Measurements from ENCODE around the gene ARPC4.

ARPC4 gene

GRCh38 chr3:9786825-9787669, 5.8 kb upstream of the ARPC4 start:
- H3K4me3 ChIP-seq (ENCODE audit: low read depth, low read length): no peak overlapping the region

GRCh38 chr3:9787714-9788113, 5.2 kb upstream of the ARPC4 start:
- DNase-seq (ENCODE audit: low read depth): no peak
- no peak overlapping the region for H3K4me3 ChIP-seq (ENCODE audit: low read depth, low read length)

More at GRCh38 chr3:9786825-9787669, 5.8 kb upstream of the ARPC4 start:
- DNase-seq (ENCODE audit: low read depth): no peak

- no peak overlapping the region for H3K4me3 ChIP-seq (ENCODE audit: low read depth, low read length)
- no peak for DNase-seq (ENCODE audit: low read depth)
Observed at GRCh38 chr3:9791127-9791526, 1.8 kb upstream of the ARPC4 start.

- peak overlapping the region; percentile 94 for H3K4me3 ChIP-seq (ENCODE audit: low read depth, low read length)
- no peak for DNase-seq (ENCODE audit: low read depth)
Observed at GRCh38 chr3:9791790-9792404, 985 bp upstream of the ARPC4 start.

- DNase-seq (ENCODE audit: low read depth): no peak
Observed at GRCh38 chr3:9793161-9793781, 389 bp downstream of the ARPC4 start.

GRCh38 chr3:9794400-9794799, 1.5 kb downstream of the ARPC4 start:
- no peak overlapping the region for H3K4me3 ChIP-seq (ENCODE audit: low read depth, low read length)
- DNase-seq (ENCODE audit: low read depth): no peak

More at GRCh38 chr3:9793161-9793781, 389 bp downstream of the ARPC4 start:
- peak overlapping the region; percentile 94 for H3K4me3 ChIP-seq (ENCODE audit: low read depth, low read length)

GRCh38 chr3:9795207-9795606, 2.3 kb downstream of the ARPC4 start:
- no peak for DNase-seq (ENCODE audit: low read depth)
- H3K4me3 ChIP-seq (ENCODE audit: low read depth, low read length): no peak overlapping the region

GRCh38 chr3:9797196-9797945, 4.5 kb downstream of the ARPC4 start:
- H3K4me3 ChIP-seq (ENCODE audit: low read depth, low read length): no peak overlapping the region
- DNase-seq (ENCODE audit: low read depth): no peak

- DNase-seq (ENCODE audit: low read depth): no peak
- no peak overlapping the region for H3K4me3 ChIP-seq (ENCODE audit: low read depth, low read length)
Observed at GRCh38 chr3:9800529-9800928, 7.6 kb downstream of the ARPC4 start.

- no peak overlapping the region for H3K4me3 ChIP-seq (ENCODE audit: low read depth, low read length)
- no peak for DNase-seq (ENCODE audit: low read depth)
Observed at GRCh38 chr3:9803494-9803893, 10.6 kb downstream of the ARPC4 start.

- no peak for DNase-seq (ENCODE audit: low read depth)
- H3K4me3 ChIP-seq (ENCODE audit: low read depth, low read length): no peak overlapping the region
Observed at GRCh38 chr3:9804996-9805395, 12.1 kb downstream of the ARPC4 start.

- DNase-seq (ENCODE audit: low read depth): no peak
- H3K4me3 ChIP-seq (ENCODE audit: low read depth, low read length): no peak overlapping the region
Observed at GRCh38 chr3:9806137-9806536, 13.3 kb downstream of the ARPC4 start.

- DNase-seq (ENCODE audit: low read depth): no peak
Observed at GRCh38 chr3:9806688-9807589, 14.1 kb downstream of the ARPC4 start.

GRCh38 chr3:9807981-9808344, 15.1 kb downstream of the ARPC4 start:
- H3K4me3 ChIP-seq (ENCODE audit: low read depth, low read length): no peak overlapping the region
- no peak for DNase-seq (ENCODE audit: low read depth)

More at GRCh38 chr3:9806688-9807589, 14.1 kb downstream of the ARPC4 start:
- no peak overlapping the region for H3K4me3 ChIP-seq (ENCODE audit: low read depth, low read length)

- H3K4me3 ChIP-seq (ENCODE audit: low read depth, low read length): no peak overlapping the region
- no peak for DNase-seq (ENCODE audit: low read depth)
Observed at GRCh38 chr3:9808345-9809037, 15.6 kb downstream of the ARPC4 start.

GRCh38 chr3:9809239-9809614, 16.3 kb downstream of the ARPC4 start:
- no peak for DNase-seq (ENCODE audit: low read depth)

GRCh38 chr3:9809615-9810432, 16.9 kb downstream of the ARPC4 start, which contains the start of gene TTLL3:
TSS of gene TTLL3 (plus strand) at chr3:9810262. CDS start at chr3:9810662, 400 bp downstream.
- H3K4me3 ChIP-seq (ENCODE audit: low read depth, low read length): peak within 1 kb of the TSS; percentile 56
- no peak for DNase-seq (ENCODE audit: low read depth)

More at GRCh38 chr3:9809239-9809614, 16.3 kb downstream of the ARPC4 start:
- peak overlapping the region; percentile 56 for H3K4me3 ChIP-seq (ENCODE audit: low read depth, low read length)
